Heart left ventricle (tissue), 13 donors: Measurements from ENCODE around the gene RFX1.

Source experiments
- CTCF ChIP-seq, 12 donors: fragments of 200-600 bp; sonication (generic) in 4 of 12; IDR thresholded peaks; one replicate each; pipeline versions ENCODE4 v1.5.0 to v1.8.0; 2018 to 2022; ENCODE audit warnings: antibody characterized with exemption in 12 of 12, mild to moderate bottlenecking in 5 of 12
- POLR2A ChIP-seq, 2 donors: fragments of 450-650 bp; IDR thresholded peaks; one replicate each; pipeline ENCODE4 v1.6.1; 2017; ENCODE audit warnings: antibody characterized with exemption in 2 of 2, mild to moderate bottlenecking in 2 of 2, moderate library complexity in 2 of 2
- donor health status: ischemic (EF 13 %, LVEDD 7.1; RV severe dilation, severe dysfunction).
- donor health status: DM: no; HTN: yes; CAD: no.
- donor health status: DM: no; HTN: no; CAD: no.
- donor health status: ischemic (EF 25% LVEDD 6.9; RV normal size, moderate dysfunction).
- donor health status: ischemic (EF 25% LVEDD 5.7; RV mildly dilated, moderate dysfunction).
- donor health status: ischemic (EF 35%, LVEDD 5.7; RV mildly dilated, moderate dysfunction).
- donor health status: nonischemic (EF 11% LVEDD 7.7; RV severe dilation, severe dysfunction).
- donor health status: DM: yes; HTN: yes; CAD: no.
- donor health status: PGD.
- donor health status: ischemic (EF 29% LVEDD 5.4; RV normal size, mild dysfunction).
- donor health status: nonischemic (EF 23%, LVEDD 6.1; RV moderate dilation, normal function).

- TF ChIP-seq CTCF (IDR thresholded peaks at IDR 0.05) (no peak), POLR2A (IDR thresholded peaks at IDR 0.05) (no peak)
Observed at GRCh38 chr19:13998426-13998825, 7.7 kb downstream of the RFX1 start.
